H9 (cell line): ENCODE measurements around the gene CALHM6. TPM values are rescaled to one million over a fixed set of nuclear protein-coding genes. Genes with fewer than 3 reads are reported as not detected.

Experiments used
- DNase-seq: peaks from one replicate; pipeline ENCODE4 v3.0.0-alpha.2; 2017
- H2AFZ ChIP-seq: one replicate; pipeline ENCODE4 v1.6.1; 2013; ENCODE audit warnings: mild to moderate bottlenecking, low read length, control low read depth, moderate library complexity
- H2AK5ac ChIP-seq: 2 replicates; pipeline ENCODE4 v1.6.1; 2013; ENCODE audit warnings: low read length, control low read depth, mixed read lengths; ENCODE audit not compliant: insufficient read length
- H2BK120ac ChIP-seq: one replicate; pipeline ENCODE4 v1.6.1; 2013; ENCODE audit warnings: low read depth, mild to moderate bottlenecking, low read length, control low read depth, inconsistent platforms; ENCODE audit not compliant: poor library complexity, severe bottlenecking
- H2BK12ac ChIP-seq: 2 replicates; pipeline ENCODE4 v1.6.1; 2013; ENCODE audit warnings: low read length, control low read depth, mixed read lengths, low read depth; ENCODE audit not compliant: insufficient read length
- H2BK15ac ChIP-seq: 2 replicates; pipeline ENCODE4 v1.6.1; 2013; ENCODE audit warnings: low read depth, low read length, control low read depth
- H2BK20ac ChIP-seq: one replicate; pipeline ENCODE4 v1.6.1; 2013; ENCODE audit warnings: low read depth, mild to moderate bottlenecking, low read length, control low read depth, inconsistent platforms; ENCODE audit not compliant: poor library complexity, severe bottlenecking
- H2BK5ac ChIP-seq: 2 replicates; pipeline ENCODE4 v1.6.1; 2013; ENCODE audit warnings: low read length, control low read depth, mixed read lengths; ENCODE audit not compliant: insufficient read length
- H3K14ac ChIP-seq: 2 replicates; pipeline ENCODE4 v1.6.1; 2013; ENCODE audit warnings: low read length, control low read depth; ENCODE audit not compliant: insufficient read depth
- H3K18ac ChIP-seq: 2 replicates; pipeline ENCODE4 v1.6.1; 2013; ENCODE audit warnings: low read depth, mild to moderate bottlenecking, mixed read lengths, low read length, control low read depth; ENCODE audit not compliant: insufficient read length
- H3K23ac ChIP-seq: 2 replicates; pipeline ENCODE4 v1.6.1; 2013; ENCODE audit warnings: low read length, control low read depth, mixed read lengths, low read depth; ENCODE audit not compliant: insufficient read length
- H3K23me2 ChIP-seq: 2 replicates; pipeline ENCODE4 v1.6.1; 2013; ENCODE audit warnings: low read depth, mild to moderate bottlenecking, mixed read lengths, low read length, control low read depth; ENCODE audit not compliant: insufficient read length, poor library complexity, severe bottlenecking
- H3K27ac ChIP-seq: 2 replicates; pipeline ENCODE4 v1.5.1; 2013; ENCODE audit warnings: low read length, control low read depth, mixed read lengths, low read depth; ENCODE audit not compliant: insufficient read length
- H3K27me3 ChIP-seq: 2 replicates; pipeline ENCODE4 v1.6.1; 2013; ENCODE audit warnings: low read length, control low read depth, inconsistent platforms; ENCODE audit not compliant: insufficient read depth
- H3K4ac ChIP-seq: 2 replicates; pipeline ENCODE4 v1.6.1; 2013; ENCODE audit warnings: low read depth, mild to moderate bottlenecking, control low read depth, inconsistent platforms, low read length, moderate library complexity
- H3K4me1 ChIP-seq: 2 replicates; pipeline ENCODE4 v1.6.1; 2013; ENCODE audit warnings: low read length, control low read depth, inconsistent platforms; ENCODE audit not compliant: insufficient read depth
- H3K4me2 ChIP-seq: 2 replicates; pipeline ENCODE4 v1.6.1; 2013; ENCODE audit warnings: low read length, control low read depth, mixed read lengths; ENCODE audit not compliant: insufficient read length, insufficient read depth
- H3K56ac ChIP-seq: 2 replicates; pipeline ENCODE4 v1.6.1; 2013; ENCODE audit warnings: low read depth, mild to moderate bottlenecking, mixed read lengths, low read length, control low read depth; ENCODE audit not compliant: insufficient read length
- H3K79me1 ChIP-seq: 2 replicates; pipeline ENCODE4 v1.6.1; 2013; ENCODE audit warnings: low read depth, mild to moderate bottlenecking, moderate library complexity, low read length, control low read depth, inconsistent platforms; ENCODE audit not compliant: insufficient read depth, poor library complexity, severe bottlenecking
- H3K79me2 ChIP-seq: 2 replicates; pipeline ENCODE4 v1.6.1; 2013; ENCODE audit warnings: low read length, control low read depth, inconsistent platforms; ENCODE audit not compliant: insufficient read depth
- H3K9ac ChIP-seq: 2 replicates; pipeline ENCODE4 v1.6.1; 2013; ENCODE audit warnings: low read length, control low read depth, mixed read lengths; ENCODE audit not compliant: insufficient read length; ENCODE audit errors: extremely low read depth
- H3K9me3 ChIP-seq: one replicate; pipeline ENCODE4 v1.6.1; 2013; ENCODE audit warnings: low read depth, low read length, inconsistent platforms; ENCODE audit not compliant: control insufficient read depth
- H3T11ph ChIP-seq: one replicate; pipeline ENCODE4 v1.6.1; 2013; ENCODE audit warnings: mild to moderate bottlenecking, low read length, control low read depth, inconsistent platforms
- H4K20me1 ChIP-seq: one replicate; pipeline ENCODE4 v1.6.1; 2013; ENCODE audit not compliant: control insufficient read depth, insufficient read length, insufficient read depth
- H4K5ac ChIP-seq: 2 replicates; pipeline ENCODE4 v1.6.1; 2013; ENCODE audit warnings: low read depth, mild to moderate bottlenecking, mixed read lengths, low read length, control low read depth; ENCODE audit not compliant: insufficient read length
- H4K8ac ChIP-seq: replicated peaks from 2 replicates; pipeline ENCODE4 v1.6.1; 2013; ENCODE audit warnings: low read length, control low read depth, mixed read lengths, low read depth; ENCODE audit not compliant: insufficient read length
- H4K91ac ChIP-seq: 2 replicates; pipeline ENCODE4 v1.6.1; 2013; ENCODE audit warnings: low read depth, mild to moderate bottlenecking, moderate library complexity, mixed read lengths, low read length, control low read depth; ENCODE audit not compliant: insufficient read length
- H3K27ac Mint-ChIP-seq, 3 experiments: 2 replicates in 2 of 3; 3 replicates in 1 of 3; pipeline ENCODE4 v1.8.0; 2020 to 2021; ENCODE audit warnings: mixed read lengths in 3 of 3, mild to moderate bottlenecking in 1 of 3, moderate library complexity in 1 of 3
- H3K27me3 Mint-ChIP-seq: 2 replicates; pipeline ENCODE4 v1.8.0; 2021; ENCODE audit warnings: low read depth, mild to moderate bottlenecking, moderate library complexity, mixed read lengths
- H3K36me3 Mint-ChIP-seq, 3 experiments: 2 replicates in 2 of 3; 3 replicates in 1 of 3; pipeline ENCODE4 v1.8.0; 2020 to 2021; ENCODE audit warnings: low read depth in 3 of 3, mixed read lengths in 3 of 3; ENCODE audit not compliant: insufficient read depth in 1 of 3
- H3K4me1 Mint-ChIP-seq, 2 experiments: 2 replicates each; pipeline ENCODE4 v1.8.0; 2020; ENCODE audit warnings: mixed read lengths in 2 of 2
- H3K4me3 Mint-ChIP-seq, 2 experiments: 2 replicates in 1 of 2; 3 replicates in 1 of 2; pipeline ENCODE4 v1.8.0; 2020 to 2021; ENCODE audit warnings: mild to moderate bottlenecking in 2 of 2, mixed read lengths in 2 of 2, moderate library complexity in 1 of 2
- H3K9me3 Mint-ChIP-seq, 2 experiments: 2 replicates in 1 of 2; 3 replicates in 1 of 2; pipeline ENCODE4 v1.8.0; 2020; ENCODE audit warnings: mild to moderate bottlenecking in 2 of 2, mixed read lengths in 2 of 2, moderate library complexity in 1 of 2
- WGBS: extraction: QIAGEN DNeasy Blood & Tissue Kit; methylation state at CpG from one replicate; pipeline ENCODE4 v1.1.7; 2013; ENCODE audit warnings: missing lambda C conversion rate, low lambda C conversion rate, mixed read lengths; ENCODE audit not compliant: insufficient read length; ENCODE audit errors: extremely low coverage; 5-methylcytosine and 5-hydroxymethylcytosine counted together
- total RNA-seq: library from RNA; stranded (reverse); gene quantifications from 2 replicates; pipeline ENCODE4 v1.2.1, GENCODE V29; 2021
- TF ChIP-seq, protein P1 (sequence below): fragments of 200-600 bp; sonication (generic); conservative IDR thresholded peaks from 3 replicates; pipeline ENCODE4 v1.8.0; 2021; ENCODE audit warnings: antibody characterized with exemption, mild to moderate bottlenecking

Gene CALHM6
- total RNA-seq, 1 experiment from 2014 or later: 0.44 TPM

DNA sequence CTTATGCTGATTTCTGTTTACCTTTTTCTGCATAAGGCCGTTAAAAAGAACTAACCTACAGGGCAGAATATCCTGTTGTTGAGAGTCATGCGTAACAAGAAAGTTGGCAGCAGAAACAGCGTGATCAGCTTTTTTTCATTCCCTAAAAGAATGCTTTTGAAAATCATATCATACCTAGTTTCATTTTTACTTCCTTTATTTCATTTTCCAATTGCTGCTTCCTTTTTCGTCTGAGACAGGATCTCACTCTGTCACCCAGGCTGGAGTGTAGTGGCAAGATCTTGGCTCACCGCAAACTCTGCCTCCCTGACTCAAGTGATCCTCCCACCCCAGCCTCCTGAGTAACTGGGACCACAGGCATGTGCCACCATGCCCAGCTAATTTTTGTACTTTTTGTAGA lies 4.1 kb downstream of the CALHM6 start:
- no peak overlapping the region for H3K9ac ChIP-seq
- H3K79me1 ChIP-seq: no peaks in the 10 kb centered on the region
- Mint-ChIP-seq H3K27me3 (peaks cover 36% of the 10 kb centered on the region), H3K9me3 (no peaks in the 10 kb centered on the region), H3K36me3 (no peaks in the 10 kb centered on the region), H3K4me3 (no peak overlapping the region), H3K4me1 (peaks cover 16 to 27% of the 10 kb centered on the region in 2 experiments), H3K27ac (peak overlapping the region in 1 of 3 experiments; percentile 60; a peak in 1 of 7 replicates)
- no peak overlapping the region for H2AFZ ChIP-seq
- H4K8ac ChIP-seq: no peak overlapping the region
- H2BK20ac ChIP-seq: no peak overlapping the region
- DNase-seq: no peak
- H2AK5ac ChIP-seq: no peak overlapping the region
- no peak overlapping the region for H2BK15ac ChIP-seq
- peaks cover 6% of the 10 kb centered on the region for H3K23me2 ChIP-seq
- no peak overlapping the region for H2BK5ac ChIP-seq
- H3K14ac ChIP-seq: no peak overlapping the region
- H3K4me1 ChIP-seq: peaks cover 2% of the 10 kb centered on the region; the same call in 1 of the 2 replicates
- H4K91ac ChIP-seq: no peak overlapping the region
- H4K20me1 ChIP-seq: no peaks in the 10 kb centered on the region
- H3T11ph ChIP-seq: no peak overlapping the region
- H3K18ac ChIP-seq: no peak overlapping the region
- TF ChIP-seq, protein P1, sequence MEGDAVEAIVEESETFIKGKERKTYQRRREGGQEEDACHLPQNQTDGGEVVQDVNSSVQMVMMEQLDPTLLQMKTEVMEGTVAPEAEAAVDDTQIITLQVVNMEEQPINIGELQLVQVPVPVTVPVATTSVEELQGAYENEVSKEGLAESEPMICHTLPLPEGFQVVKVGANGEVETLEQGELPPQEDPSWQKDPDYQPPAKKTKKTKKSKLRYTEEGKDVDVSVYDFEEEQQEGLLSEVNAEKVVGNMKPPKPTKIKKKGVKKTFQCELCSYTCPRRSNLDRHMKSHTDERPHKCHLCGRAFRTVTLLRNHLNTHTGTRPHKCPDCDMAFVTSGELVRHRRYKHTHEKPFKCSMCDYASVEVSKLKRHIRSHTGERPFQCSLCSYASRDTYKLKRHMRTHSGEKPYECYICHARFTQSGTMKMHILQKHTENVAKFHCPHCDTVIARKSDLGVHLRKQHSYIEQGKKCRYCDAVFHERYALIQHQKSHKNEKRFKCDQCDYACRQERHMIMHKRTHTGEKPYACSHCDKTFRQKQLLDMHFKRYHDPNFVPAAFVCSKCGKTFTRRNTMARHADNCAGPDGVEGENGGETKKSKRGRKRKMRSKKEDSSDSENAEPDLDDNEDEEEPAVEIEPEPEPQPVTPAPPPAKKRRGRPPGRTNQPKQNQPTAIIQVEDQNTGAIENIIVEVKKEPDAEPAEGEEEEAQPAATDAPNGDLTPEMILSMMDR: no peak
- H4K5ac ChIP-seq: no peak overlapping the region
- no peaks in the 10 kb centered on the region for H3K79me2 ChIP-seq
- no peaks in the 10 kb centered on the region for H3K9me3 ChIP-seq
- no peak overlapping the region for H3K23ac ChIP-seq
- no peak overlapping the region for H3K56ac ChIP-seq
- peaks cover 7% of the 10 kb centered on the region; the same call in 1 of the 2 replicates for H3K27me3 ChIP-seq
- no peak overlapping the region for H2BK120ac ChIP-seq
- no CpG with 5 or more reads among the region's 5 CpGs for WGBS
- H2BK12ac ChIP-seq: no peak overlapping the region
- no peak overlapping the region for H3K27ac ChIP-seq
- H3K4me2 ChIP-seq: no peak overlapping the region
- H3K4ac ChIP-seq: no peak overlapping the region
